Kidney epithelial cell (primary cell): Measurements from ENCODE around the gene TCEA2. TPM values are rescaled to one million over a fixed set of nuclear protein-coding genes. Genes with fewer than 3 reads are reported as not detected.
"Not testable (repeated sequence)": the region's sequence is repeated elsewhere in the genome, so short reads cannot be mapped to it uniquely, and the experiment has no call there.

ENCODE experiments used
- DNase-seq: peaks from one replicate; pipeline ENCODE4 v3.0.0-alpha.2; 2010; ENCODE audit warnings: low read depth
- H3K27me3 ChIP-seq: 2 replicates; pipeline ENCODE4 v1.6.0; 2011; ENCODE audit warnings: low read length; ENCODE audit not compliant: control insufficient read depth, insufficient read depth
- H3K36me3 ChIP-seq: 2 replicates; pipeline ENCODE4 v1.5.1; 2011; ENCODE audit warnings: low read length; ENCODE audit not compliant: control insufficient read depth, insufficient read depth
- H3K4me3 ChIP-seq: 2 replicates; pipeline ENCODE4 v1.5.1; 2011; ENCODE audit warnings: low read depth, mild to moderate bottlenecking, control low read depth, low read length
- CTCF ChIP-seq: IDR thresholded peaks from 2 replicates; pipeline ENCODE4 v1.5.1; 2011; ENCODE audit warnings: mild to moderate bottlenecking, moderate library complexity, low read length, control low read depth, inconsistent platforms; ENCODE audit not compliant: insufficient read depth, poor library complexity, severe bottlenecking
- total RNA-seq: library from RNA; depleted of rRNA; stranded (reverse); fragments of >200 nt; gene quantifications from 2 replicates; pipeline ENCODE4 v1.2.3, GENCODE V29; 2015

The TCEA2 gene
- total RNA-seq, 1 donor from 2014 or later: 23.9 TPM

GRCh38 chr20:64083804-64084684, 21.0 kb downstream of the TCEA2 start, which contains the start of gene LKAAEAR1:
LKAAEAR1 (minus strand) TSS chr20:64084398; CDS start chr20:64084219, 179 bp downstream.
- Histone ChIP-seq H3K4me3 (peak within 1 kb of the TSS; percentile 30), H3K36me3 (no peaks in the 10 kb centered on the region), H3K27me3 (peaks cover 54% of the 10 kb centered on the region)
- no peak for DNase-seq
- TF ChIP-seq CTCF: no peak

DNA sequence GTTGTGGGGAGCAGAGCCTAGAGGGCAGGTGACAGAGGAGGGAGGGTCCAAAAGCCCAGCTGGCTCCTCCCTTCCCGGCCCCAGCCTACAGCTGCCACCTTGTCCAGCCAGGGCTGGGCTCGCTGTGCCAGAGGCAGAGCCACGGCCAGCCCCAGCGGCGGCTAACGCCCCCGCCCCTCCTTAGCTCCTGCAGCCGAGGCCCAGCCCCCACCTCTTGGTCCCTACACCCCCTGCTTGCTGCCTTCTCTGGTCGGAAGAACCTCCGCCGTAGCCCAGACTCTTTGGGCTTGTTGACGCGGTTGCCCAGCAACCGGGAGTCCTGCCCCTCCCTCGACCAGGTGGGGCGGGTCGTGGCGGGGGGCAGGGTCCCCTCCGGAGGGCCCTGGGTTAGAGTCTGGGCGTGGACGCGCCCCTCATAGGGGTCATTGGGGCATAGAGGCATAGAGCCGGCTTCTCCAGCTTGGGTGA, 21.7 kb downstream of the TCEA2 start:
- no peak for DNase-seq
- H3K36me3 ChIP-seq: no peaks in the 10 kb centered on the region
- H3K4me3 ChIP-seq: no peak overlapping the region
- H3K27me3 ChIP-seq: peaks cover 61% of the 10 kb centered on the region
- TF ChIP-seq CTCF: no peak

- peaks cover 73% of the 10 kb centered on the region for H3K27me3 ChIP-seq
- no peak overlapping the region for H3K4me3 ChIP-seq
- DNase-seq: no peak
- no peak for TF ChIP-seq CTCF
- H3K36me3 ChIP-seq: no peaks in the 10 kb centered on the region
These were observed 23.8 kb downstream of the TCEA2 start for GRCh38 chr20:64086801-64087200.

DNA sequence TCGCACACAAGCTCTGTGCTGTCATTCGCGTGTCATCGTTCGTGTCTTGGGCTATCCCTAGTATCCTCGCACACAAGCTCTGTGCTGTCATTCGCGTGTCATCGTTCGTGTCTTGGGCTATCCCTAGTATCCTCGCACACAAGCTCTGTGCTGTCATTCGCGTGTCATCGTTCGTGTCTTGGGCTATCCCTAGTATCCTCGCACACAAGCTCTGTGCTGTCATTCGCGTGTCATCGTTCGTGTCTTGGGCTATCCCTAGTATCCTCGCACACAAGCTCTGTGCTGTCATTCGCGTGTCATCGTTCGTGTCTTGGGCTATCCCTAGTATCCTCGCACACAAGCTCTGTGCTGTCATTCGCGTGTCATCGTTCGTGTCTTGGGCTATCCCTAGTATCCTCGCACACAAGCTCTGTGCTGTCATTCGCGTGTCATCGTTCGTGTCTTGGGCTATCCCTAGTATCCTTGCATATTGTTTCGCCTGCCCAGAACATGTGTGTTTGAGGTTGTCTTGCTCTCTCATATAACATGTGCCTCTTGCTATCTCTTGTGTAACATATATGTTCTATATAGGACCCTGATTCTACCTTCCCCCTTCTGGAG, 24.3 kb downstream of the TCEA2 start:
- not testable (repeated sequence) for DNase-seq, H3K4me3 ChIP-seq, H3K36me3 ChIP-seq
- peaks cover 76% of the 10 kb centered on the region for H3K27me3 ChIP-seq

- not testable (repeated sequence) for H3K36me3 ChIP-seq, DNase-seq, H3K4me3 ChIP-seq
- peaks cover 74% of the 10 kb centered on the region for H3K27me3 ChIP-seq
These were observed 25.6 kb downstream of the TCEA2 start for GRCh38 chr20:64088586-64088985.

- Histone ChIP-seq H3K27me3 (peaks cover 58% of the 10 kb centered on the region), H3K4me3 (no peak overlapping the region), H3K36me3 (no peaks in the 10 kb centered on the region)
- no peak for TF ChIP-seq CTCF
- no peak for DNase-seq
These were observed 27.2 kb downstream of the TCEA2 start for GRCh38 chr20:64090165-64090564.

DNA sequence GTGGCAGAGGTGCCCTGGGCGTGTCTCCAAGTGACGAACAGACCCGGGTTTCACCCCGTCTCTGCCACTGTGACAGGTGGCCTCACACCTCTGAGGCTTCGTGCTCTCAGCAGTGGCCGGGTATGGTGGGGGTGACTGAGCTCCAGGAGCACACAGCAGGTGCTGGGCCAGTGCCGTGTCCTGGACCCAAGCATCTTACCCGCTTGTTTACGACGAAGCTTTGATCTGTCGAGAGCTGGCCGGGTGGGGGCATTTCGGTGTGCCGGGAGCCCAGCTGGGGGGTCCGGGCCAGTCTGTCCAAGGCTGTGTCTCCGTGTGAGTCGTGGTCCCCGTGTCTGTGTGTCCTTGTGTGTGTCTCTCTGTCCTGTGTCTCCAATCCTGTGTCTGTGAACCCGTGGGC, 28.3 kb downstream of the TCEA2 start:
- H3K36me3 ChIP-seq: no peaks in the 10 kb centered on the region
- H3K27me3 ChIP-seq: peaks cover 50% of the 10 kb centered on the region
- DNase-seq: no peak
- TF ChIP-seq CTCF: no peak
- H3K4me3 ChIP-seq: no peak overlapping the region
